ENCODE data around the gene CHD5. TPM values are rescaled to one million over a fixed set of nuclear protein-coding genes. Genes with fewer than 3 reads are reported as not detected.

The CHD5 gene
- total and polyA plus RNA-seq, 2 of the 4 experiments (the other 2 are of a cell fraction), result under 0.01 to 0.09 TPM

DNA sequence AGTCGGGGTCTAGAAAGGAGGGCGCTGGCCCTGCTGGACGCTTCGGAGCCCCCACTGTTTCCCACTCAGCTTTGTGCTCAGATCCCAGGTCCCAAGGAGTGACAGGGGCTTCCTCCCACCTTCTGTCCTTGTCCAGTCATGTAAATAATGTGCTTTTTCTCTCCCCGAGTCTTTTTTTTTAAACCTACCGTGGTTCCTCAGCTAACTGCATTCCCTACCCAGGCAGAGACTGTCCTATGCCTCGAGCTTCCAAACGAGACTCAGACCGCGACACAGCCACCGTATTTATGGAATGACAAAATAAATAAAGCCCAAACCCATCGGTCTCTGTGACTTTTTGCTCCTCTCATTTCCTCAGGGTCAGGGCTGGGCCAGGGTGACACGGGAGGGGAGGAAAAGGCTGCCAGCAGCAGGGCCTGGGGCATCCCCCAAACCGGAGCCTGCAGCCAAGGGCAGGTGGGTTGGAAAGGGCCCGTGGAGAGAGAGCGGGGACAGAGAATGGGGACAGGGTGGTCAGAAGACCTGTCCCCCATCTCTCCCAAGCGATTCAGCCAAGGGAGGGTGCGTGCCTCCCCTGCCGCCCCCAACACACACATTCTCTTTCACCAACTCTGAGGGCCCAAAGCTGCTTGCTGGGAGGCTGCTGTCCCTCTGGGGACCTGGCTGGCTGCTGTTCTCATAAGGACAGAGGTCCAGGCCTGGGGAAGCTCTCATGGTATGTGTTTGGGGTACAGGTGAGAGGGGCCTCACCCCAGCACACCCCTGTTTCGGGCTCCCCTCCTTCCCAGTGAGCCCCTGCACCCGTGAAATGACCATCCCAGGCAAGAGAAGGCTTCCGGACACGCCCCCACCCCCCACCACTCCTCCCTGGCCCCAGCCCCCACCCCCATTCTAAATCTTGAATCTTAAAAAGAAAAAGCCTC, 79.0 kb downstream of the CHD5 start:
- H3K36me3 ChIP-seq (ENCODE audit: control insufficient read depth, insufficient read depth, low read length), result no peaks in the 10 kb centered on the region
- no peak overlapping the region for H2BK5ac ChIP-seq (ENCODE audit: low read depth, low read length, poor library complexity, severe bottlenecking)
- no peaks in the 10 kb centered on the region for H4K20me1 ChIP-seq (ENCODE audit: insufficient read depth, low read length)
- no peak overlapping the region for H3K4me2 ChIP-seq (ENCODE audit: low read depth, low read length)
- H2BK20ac ChIP-seq (ENCODE audit: low read depth, low read length), result no peak overlapping the region
- H3K14ac ChIP-seq (replicated peaks; ENCODE audit: low read depth, low read length), result no peak overlapping the region
- in situ Hi-C loops (cut with MboI; ENCODE audit: low sequenced_read_pairs) (no loop called here), dilution Hi-C loops (cut with HindIII; ENCODE audit: low sequenced_read_pairs, unreplicated experiment) (no loop called here), intact Hi-C loops (cut with micrococcal nuclease) (no loop called here)
- no peak overlapping the region for H3K4ac ChIP-seq (ENCODE audit: low read depth, low read length)
- no peak overlapping the region for H3K4me3 ChIP-seq (ENCODE audit: insufficient read depth, low read depth, low read length)
- H4K5ac ChIP-seq (ENCODE audit: low read depth, low read length), result no peak overlapping the region
- no peak overlapping the region for H2AK9ac ChIP-seq (replicated peaks; ENCODE audit: low read depth, low read length, poor library complexity)
- H3K4me1 ChIP-seq (ENCODE audit: control insufficient read depth, insufficient read depth, low read length), result no peaks in the 10 kb centered on the region; the same call in 1 of the 2 replicates
- no peak overlapping the region for H3K56ac ChIP-seq (ENCODE audit: extremely low read depth, insufficient read depth, low read length)
- H2BK15ac ChIP-seq (ENCODE audit: low read depth, low read length), result no peak overlapping the region
- H3K27me3 ChIP-seq (ENCODE audit: control insufficient read depth, insufficient read depth, low read length), result peaks cover 31% of the 10 kb centered on the region; the same call in 1 of the 2 replicates
- no peak overlapping the region for H2AFZ ChIP-seq (replicated peaks; ENCODE audit: low read length, poor library complexity)
- TF ChIP-seq, protein P1, sequence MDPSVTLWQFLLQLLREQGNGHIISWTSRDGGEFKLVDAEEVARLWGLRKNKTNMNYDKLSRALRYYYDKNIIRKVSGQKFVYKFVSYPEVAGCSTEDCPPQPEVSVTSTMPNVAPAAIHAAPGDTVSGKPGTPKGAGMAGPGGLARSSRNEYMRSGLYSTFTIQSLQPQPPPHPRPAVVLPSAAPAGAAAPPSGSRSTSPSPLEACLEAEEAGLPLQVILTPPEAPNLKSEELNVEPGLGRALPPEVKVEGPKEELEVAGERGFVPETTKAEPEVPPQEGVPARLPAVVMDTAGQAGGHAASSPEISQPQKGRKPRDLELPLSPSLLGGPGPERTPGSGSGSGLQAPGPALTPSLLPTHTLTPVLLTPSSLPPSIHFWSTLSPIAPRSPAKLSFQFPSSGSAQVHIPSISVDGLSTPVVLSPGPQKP (IDR thresholded peaks at IDR 0.05; ENCODE audit: borderline replicate concordance, low read depth, low read length), result no peak
- no peak for TF ChIP-seq RAD21 (IDR thresholded peaks at IDR 0.05; ENCODE audit: low read length)
- no peak for TF ChIP-seq MXI1 (IDR thresholded peaks at IDR 0.05; ENCODE audit: borderline replicate concordance, low read depth, low read length)
- no peaks in the 10 kb centered on the region for H3K9me3 ChIP-seq (ENCODE audit: control insufficient read depth, insufficient read depth, low read length)
- no TSS peak for BruUV-seq (replicated peaks)
- POLR2A ChIA-PET (ENCODE audit: unreplicated experiment), result no interaction called here
- no peak overlapping the region for H3K27ac ChIP-seq (ENCODE audit: insufficient read depth, low read length)
- no peak overlapping the region for H4K91ac ChIP-seq (ENCODE audit: insufficient read depth, low read depth, low read length)
- no peak overlapping the region for H3K18ac ChIP-seq (ENCODE audit: low read depth, low read length)
- ATAC-seq (ENCODE audit: low read depth) (no peak), DNase-seq (no peak)
- no peaks in the 10 kb centered on the region for H3K79me1 ChIP-seq (ENCODE audit: low read depth in 1 of 2, low read length in 2 of 2)
- no peak overlapping the region for H2AK5ac ChIP-seq (ENCODE audit: low read depth, low read length)
- WGBS, 2 experiments (ENCODE audit: extremely low coverage in 2 of 2, insufficient read length in 1 of 2), result no CpG with 5 or more reads among the region's 23 CpGs
- H4K8ac ChIP-seq (ENCODE audit: low read depth in 2 of 2, low read length in 2 of 2), result no peak overlapping the region
- no peak overlapping the region for H3K9ac ChIP-seq (ENCODE audit: low read depth, low read length)
- no peaks in the 10 kb centered on the region for H3K9me1 ChIP-seq (ENCODE audit: insufficient read depth, low read length)
- H3K23ac ChIP-seq (ENCODE audit: low read depth, low read length), result no peak overlapping the region
- CTCF ChIA-PET, result no interaction called here
- H2BK120ac ChIP-seq (ENCODE audit: low read depth, low read length), result no peak overlapping the region

Data from IMR-90 (cell line).